Endothelial cell of umbilical vein (primary cell): ENCODE data around the gene TTC34. TPM values are rescaled to one million over a fixed set of nuclear protein-coding genes. Genes with fewer than 3 reads are reported as not detected.

Experiments
- BruUV-seq: library from RNA; stranded (reverse); fragments of 400-500 nt; replicated peaks from 2 replicates; lab custom pipeline; 2021; lab: Mats Ljungman, UMichigan
- CTCF ChIA-PET: fragments of 300-600, 350-600 bp; sonication (Branson Sonifier 250); formaldehyde crosslinking; loops from one replicate; lab custom pipeline; 2021; ENCODE audit warnings: antibody characterized with exemption, inconsistent platforms; lab: Charles Lee
- POLR2A ChIA-PET: fragments of 300-600, 350-600 bp; sonication (Branson Sonifier 250); formaldehyde crosslinking; loops from one replicate; lab custom pipeline; 2021; ENCODE audit warnings: antibody characterized with exemption, inconsistent platforms; lab: Charles Lee
- DNase-seq: peaks from one replicate; pipeline ENCODE4 v3.0.0-alpha.2; 2011; ENCODE audit warnings: low read depth, low spot score
- FAIRE-seq: peaks from 2 replicates; lab custom pipeline; 2011; peaks lifted over from hg19 to GRCh38; lab: Jason Lieb, UNC
- H2AFZ ChIP-seq: 2 replicates; pipeline ENCODE4 v1.6.0; 2012; ENCODE audit warnings: low read depth, low read length, control low read depth, inconsistent platforms
- H3K27ac ChIP-seq: 2 replicates; pipeline ENCODE4 v1.5.1; 2011; ENCODE audit warnings: low read depth, mild to moderate bottlenecking, control low read depth, low read length, moderate library complexity; ENCODE audit not compliant: insufficient read depth
- H3K27me3 ChIP-seq, 2 experiments: 2 replicates each; pipeline versions ENCODE4 v1.6.0 to v1.6.1; 2011; ENCODE audit warnings: low read length in 2 of 2, mixed read lengths in 1 of 2; ENCODE audit not compliant: control insufficient read depth in 2 of 2, insufficient read depth in 2 of 2
- H3K36me3 ChIP-seq, 2 experiments: 2 replicates in 1 of 2; 3 replicates in 1 of 2; pipeline ENCODE4 v1.5.1; 2011; ENCODE audit warnings: low read length in 2 of 2, mild to moderate bottlenecking in 1 of 2, moderate library complexity in 1 of 2; ENCODE audit not compliant: control insufficient read depth in 2 of 2, insufficient read depth in 2 of 2; ENCODE audit errors: extremely low read depth in 1 of 2
- H3K4me1 ChIP-seq: 3 replicates; pipeline ENCODE4 v1.5.1; 2011; ENCODE audit warnings: mild to moderate bottlenecking, low read length; ENCODE audit not compliant: control insufficient read depth, insufficient read depth; ENCODE audit errors: extremely low read depth
- H3K4me2 ChIP-seq: 2 replicates; pipeline ENCODE4 v1.6.1; 2011; ENCODE audit warnings: low read length, control low read depth, mixed read lengths; ENCODE audit not compliant: insufficient read depth
- H3K4me3 ChIP-seq, 3 experiments: fragments of 200-600 bp in 1 of 3; sonication (generic), shearing (Covaris generic) in 1 of 3; replicated peaks in 1 of 3; 2 replicates each; pipeline ENCODE4 v1.5.1; 2011 to 2016; ENCODE audit warnings: control low read depth in 3 of 3, low read length in 3 of 3, mild to moderate bottlenecking in 2 of 3, inconsistent platforms in 1 of 3, low read depth in 1 of 3, moderate library complexity in 1 of 3; ENCODE audit not compliant: insufficient read depth in 1 of 3
- H3K79me2 ChIP-seq: 2 replicates; pipeline ENCODE4 v1.6.0; 2012; ENCODE audit warnings: low read length, inconsistent platforms; ENCODE audit not compliant: control insufficient read depth, insufficient read depth
- H3K9ac ChIP-seq: replicated peaks from 2 replicates; pipeline ENCODE3; 2011; ENCODE audit warnings: low read length, control low read depth; ENCODE audit not compliant: insufficient read depth; ENCODE audit errors: extremely low read depth
- H3K9me1 ChIP-seq: replicated peaks from 3 replicates; pipeline ENCODE4 v1.6.0; 2011; ENCODE audit warnings: mild to moderate bottlenecking, low read length; ENCODE audit not compliant: control insufficient read depth, insufficient read depth; ENCODE audit errors: extremely low read depth
- H3K9me3 ChIP-seq: replicated peaks from 2 replicates; pipeline ENCODE4 v1.5.1; 2012; ENCODE audit warnings: low read length, inconsistent platforms; ENCODE audit not compliant: control insufficient read depth, insufficient read depth
- H4K20me1 ChIP-seq: replicated peaks from 2 replicates; pipeline ENCODE3; 2011; ENCODE audit warnings: mild to moderate bottlenecking, low read length; ENCODE audit not compliant: control insufficient read depth, insufficient read depth; ENCODE audit errors: extremely low read depth
- EZH2 ChIP-seq: IDR thresholded peaks from 2 replicates; pipeline ENCODE4 v1.6.1; 2012; ENCODE audit warnings: borderline replicate concordance, low read depth, mild to moderate bottlenecking, moderate library complexity, low read length, inconsistent platforms; ENCODE audit not compliant: severe bottlenecking
- FOS ChIP-seq: IDR thresholded peaks from 2 replicates; pipeline ENCODE4 v1.6.1; 2011; ENCODE audit warnings: mild to moderate bottlenecking, low read length, moderate library complexity, borderline replicate concordance; ENCODE audit not compliant: insufficient read depth
- GATA2 ChIP-seq: IDR thresholded peaks from 2 replicates; pipeline ENCODE4 v1.7.0; 2011; ENCODE audit warnings: low read depth, mild to moderate bottlenecking, moderate library complexity, mixed read lengths, low read length; ENCODE audit not compliant: insufficient read length, insufficient read depth
- JUN ChIP-seq: IDR thresholded peaks from 2 replicates; pipeline ENCODE4 v1.6.1; 2011; ENCODE audit warnings: borderline replicate concordance, low read depth; ENCODE audit not compliant: insufficient read length, insufficient read depth
- MYC ChIP-seq: IDR thresholded peaks from one replicate; pipeline ENCODE4 v1.6.1; 2011; ENCODE audit warnings: mild to moderate bottlenecking, low read depth, low read length
- POLR2A ChIP-seq: IDR thresholded peaks from 2 replicates; pipeline ENCODE4 v1.6.1; 2012; ENCODE audit warnings: low read depth, mild to moderate bottlenecking, control low read depth, low read length
- POLR2AphosphoS5 ChIP-seq: IDR thresholded peaks from 2 replicates; pipeline ENCODE4 v1.6.1; 2012; ENCODE audit warnings: low read depth, mild to moderate bottlenecking, control low read depth, low read length, moderate library complexity; ENCODE audit not compliant: insufficient read depth
- dilution Hi-C: fragments of 300-500 bp; cut with MboI; formaldehyde crosslinking; loops from one replicate; pipeline ENCODE4 v1.15.0; 2019; ENCODE audit warnings: low sequenced_read_pairs; ENCODE audit not compliant: extremely low pct_ligation_motif_present
- intact Hi-C: fragments of 100-400 bp; cut with micrococcal nuclease; formaldehyde crosslinking; loops from one replicate; pipeline ENCODE4 v1.10.0; 2022
- polyA plus RNA-seq, 4 experiments: library from polyadenylated mRNA; depleted of rRNA in 3 of 4; stranded (reverse) in 3 of 4; unstranded in 1 of 4; fragments of >200 nt; gene quantifications; 2 replicates each; pipeline versions ENCODE4 v1.2.1 to v1.2.3, GENCODE V29; 2011 to 2012; ENCODE audit warnings: missing spikeins in 1 of 4
- total RNA-seq: library from RNA; stranded (reverse); gene quantifications from 2 replicates; pipeline ENCODE4 v1.2.3, GENCODE V29; 2021
- TF ChIP-seq, protein P1 (sequence below), 2 donors: IDR thresholded peaks; 1 replicate in 1 of 2; 2 replicates in 1 of 2; pipeline ENCODE4 v1.5.1; 2011; ENCODE audit warnings: low read length in 2 of 2, mild to moderate bottlenecking in 2 of 2, moderate library complexity in 2 of 2, control low read depth in 1 of 2, inconsistent platforms in 1 of 2, low read depth in 1 of 2; ENCODE audit not compliant: insufficient read depth in 1 of 2; ENCODE audit errors: extremely low read depth in 1 of 2
- TF ChIP-seq, protein P2 (sequence below): IDR thresholded peaks from 2 replicates; pipeline ENCODE4 v1.6.1; 2011; ENCODE audit not compliant: insufficient read depth, insufficient read length

Gene TTC34
- total and polyA plus RNA-seq, 2 donors (not counting 3 experiments of a cell fraction or from before 2014, with no cell fraction given): 0.08 to 0.77 TPM

DNA sequence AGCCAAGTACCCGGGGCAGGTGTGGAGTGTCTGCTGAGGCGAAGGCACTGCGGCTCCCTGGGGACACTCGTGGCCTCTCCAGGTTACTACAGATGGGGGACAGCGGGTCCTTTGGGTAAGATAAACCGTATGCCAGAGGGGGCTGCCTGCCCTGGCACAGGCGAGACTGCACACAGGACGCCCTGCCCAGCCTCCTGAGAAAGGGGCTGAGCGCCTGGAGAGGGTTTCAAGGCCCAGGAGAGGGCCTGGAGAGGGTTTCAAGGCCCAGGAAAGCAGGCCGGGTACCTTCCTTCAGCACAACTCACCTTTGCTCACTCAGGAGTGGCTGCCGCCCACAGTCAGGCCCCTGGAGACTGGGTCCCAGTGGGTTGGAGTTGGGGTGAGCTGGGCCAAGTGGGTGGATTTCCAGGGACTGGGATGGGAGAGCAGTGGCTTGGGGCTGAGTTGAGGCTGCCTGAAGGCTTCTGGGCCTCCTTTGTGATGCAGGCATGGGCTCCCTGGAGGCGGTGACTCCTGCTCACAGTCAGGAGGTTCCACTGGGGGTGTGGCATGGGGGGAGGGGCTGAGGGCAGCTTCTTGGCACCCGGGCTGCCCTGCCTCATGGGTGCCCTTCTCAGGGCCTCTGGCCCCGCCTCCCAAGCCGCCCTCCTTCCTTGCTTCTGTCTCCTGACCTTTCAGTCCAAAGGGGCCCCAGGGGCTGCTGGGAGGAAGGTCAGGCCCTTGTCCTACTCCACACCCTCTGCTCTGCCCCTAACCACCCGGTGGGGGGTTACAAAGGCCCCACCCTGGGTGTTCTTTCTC, 168.7 kb downstream of the TTC34 start, which contains the start of gene MMEL1:
Gene MMEL1 (minus strand): TSS at position 456 of the 801 bp plus-strand sequence. CDS start 3,532 bp downstream, outside the sequence.
- TF ChIP-seq FOS (no peak), JUN (no peak), POLR2A (no peak), MYC (no peak), EZH2 (no peak), POLR2AphosphoS5 (no peak), GATA2 (no peak)
- TF ChIP-seq, protein P1, sequence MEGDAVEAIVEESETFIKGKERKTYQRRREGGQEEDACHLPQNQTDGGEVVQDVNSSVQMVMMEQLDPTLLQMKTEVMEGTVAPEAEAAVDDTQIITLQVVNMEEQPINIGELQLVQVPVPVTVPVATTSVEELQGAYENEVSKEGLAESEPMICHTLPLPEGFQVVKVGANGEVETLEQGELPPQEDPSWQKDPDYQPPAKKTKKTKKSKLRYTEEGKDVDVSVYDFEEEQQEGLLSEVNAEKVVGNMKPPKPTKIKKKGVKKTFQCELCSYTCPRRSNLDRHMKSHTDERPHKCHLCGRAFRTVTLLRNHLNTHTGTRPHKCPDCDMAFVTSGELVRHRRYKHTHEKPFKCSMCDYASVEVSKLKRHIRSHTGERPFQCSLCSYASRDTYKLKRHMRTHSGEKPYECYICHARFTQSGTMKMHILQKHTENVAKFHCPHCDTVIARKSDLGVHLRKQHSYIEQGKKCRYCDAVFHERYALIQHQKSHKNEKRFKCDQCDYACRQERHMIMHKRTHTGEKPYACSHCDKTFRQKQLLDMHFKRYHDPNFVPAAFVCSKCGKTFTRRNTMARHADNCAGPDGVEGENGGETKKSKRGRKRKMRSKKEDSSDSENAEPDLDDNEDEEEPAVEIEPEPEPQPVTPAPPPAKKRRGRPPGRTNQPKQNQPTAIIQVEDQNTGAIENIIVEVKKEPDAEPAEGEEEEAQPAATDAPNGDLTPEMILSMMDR (IDR thresholded peaks at IDR 0.05; ENCODE audit: extremely low read depth in 1 of 2, insufficient read depth in 1 of 2, low read depth in 1 of 2, low read length in 2 of 2): no peak
- TF ChIP-seq, protein P2, sequence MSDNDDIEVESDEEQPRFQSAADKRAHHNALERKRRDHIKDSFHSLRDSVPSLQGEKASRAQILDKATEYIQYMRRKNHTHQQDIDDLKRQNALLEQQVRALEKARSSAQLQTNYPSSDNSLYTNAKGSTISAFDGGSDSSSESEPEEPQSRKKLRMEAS: no peak
- DNase-seq: no peak
- intact Hi-C loops (no loop called here), dilution Hi-C loops (no loop called here)
- Histone ChIP-seq H3K4me3 (no peak within 1 kb of the TSS), H3K79me2 (no peaks in the 10 kb centered on the region), H4K20me1 (no peaks in the 10 kb centered on the region), H3K36me3 (no peaks in the 10 kb centered on the region), H3K4me1 (no peaks in the 10 kb centered on the region), H3K4me2 (no peak within 1 kb of the TSS), H3K27me3 (peaks cover 7 to 10% of the 10 kb centered on the region in 2 experiments), H3K9me3 (peaks cover 1% of the 10 kb centered on the region), H2AFZ (no peak within 1 kb of the TSS), H3K9me1 (no peaks in the 10 kb centered on the region), H3K27ac (no peak within 1 kb of the TSS), H3K9ac (no peak within 1 kb of the TSS)
- FAIRE-seq: no peak
- CTCF ChIA-PET: no interaction called here
- BruUV-seq: no TSS peak
- POLR2A ChIA-PET: no interaction called here
